Activated naive CD4-positive, alpha-beta T cell (primary cell): ENCODE measurements around the gene TTC21B.

Experiments used
- DNase-seq, 4 experiments: peaks; one replicate each; lab custom pipeline; 2025; lab: John Stamatoyannopoulos, UW

Gene TTC21B

GRCh38 chr2:165835363-165835762 is 118.2 kb downstream of the TTC21B start:
- DNase-seq: no peak

GRCh38 chr2:165833156-165833555 is 120.4 kb downstream of the TTC21B start:
- DNase-seq: no peak

GRCh38 chr2:165827921-165828276 is 125.7 kb downstream of the TTC21B start:
- DNase-seq: no peak

GRCh38 chr2:165827016-165827920 is 126.3 kb downstream of the TTC21B start:
- no peak for DNase-seq

GRCh38 chr2:165825041-165825440 is 128.5 kb downstream of the TTC21B start:
- no peak for DNase-seq
